Measurements from ENCODE around the gene GLP2R.

Gene GLP2R

GRCh38 chr17:9830711-9831110 is 5.0 kb downstream of the GLP2R start:
- DNase-seq (ENCODE audit: low read depth) = no peak
- no peak overlapping the region for H3K4me3 ChIP-seq (ENCODE audit: control insufficient read depth, low read depth, low read length)
- TF ChIP-seq CTCF (conservative IDR thresholded peaks at IDR 0.05; ENCODE audit: control insufficient read depth, insufficient read depth, low read depth, low read length) = no peak

DNA sequence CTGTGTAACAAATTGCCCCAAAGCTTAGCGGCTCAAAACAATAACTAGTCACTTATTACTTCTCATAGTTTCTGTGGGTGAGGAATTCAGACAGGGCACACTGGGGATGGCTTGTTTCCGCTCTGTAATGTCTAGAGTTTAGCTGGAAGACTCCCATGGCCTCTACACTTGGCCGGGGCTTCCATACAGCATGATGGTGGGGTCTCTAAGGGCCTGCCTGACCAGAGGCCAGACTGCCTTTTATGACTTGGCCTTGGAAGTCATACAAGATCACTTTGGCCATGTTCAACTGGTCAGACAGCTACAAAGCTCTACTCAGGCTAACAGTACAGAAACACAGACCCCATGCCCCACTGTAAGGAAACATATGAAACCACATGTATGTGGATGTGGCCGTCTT is 8.2 kb downstream of the GLP2R start:
- TF ChIP-seq CTCF (conservative IDR thresholded peaks at IDR 0.05; ENCODE audit: control insufficient read depth, insufficient read depth, low read depth, low read length) = no peak
- no peak for DNase-seq (ENCODE audit: low read depth)
- no peak overlapping the region for H3K4me3 ChIP-seq (ENCODE audit: control insufficient read depth, low read depth, low read length)

GRCh38 chr17:9837551-9838471 is 12.1 kb downstream of the GLP2R start:
- no peak overlapping the region for H3K4me3 ChIP-seq (ENCODE audit: control insufficient read depth, low read depth, low read length)
- TF ChIP-seq CTCF (conservative IDR thresholded peaks at IDR 0.05; ENCODE audit: control insufficient read depth, insufficient read depth, low read depth, low read length) = no peak
- peak; percentile 96 for DNase-seq (ENCODE audit: low read depth)

GRCh38 chr17:9839433-9839832 is 13.7 kb downstream of the GLP2R start:
- peak; percentile 14 for TF ChIP-seq CTCF (conservative IDR thresholded peaks at IDR 0.05; ENCODE audit: control insufficient read depth, insufficient read depth, low read depth, low read length)
- peak; percentile 23 for DNase-seq (ENCODE audit: low read depth)
- H3K4me3 ChIP-seq (ENCODE audit: control insufficient read depth, low read depth, low read length) = no peak overlapping the region

DNA sequence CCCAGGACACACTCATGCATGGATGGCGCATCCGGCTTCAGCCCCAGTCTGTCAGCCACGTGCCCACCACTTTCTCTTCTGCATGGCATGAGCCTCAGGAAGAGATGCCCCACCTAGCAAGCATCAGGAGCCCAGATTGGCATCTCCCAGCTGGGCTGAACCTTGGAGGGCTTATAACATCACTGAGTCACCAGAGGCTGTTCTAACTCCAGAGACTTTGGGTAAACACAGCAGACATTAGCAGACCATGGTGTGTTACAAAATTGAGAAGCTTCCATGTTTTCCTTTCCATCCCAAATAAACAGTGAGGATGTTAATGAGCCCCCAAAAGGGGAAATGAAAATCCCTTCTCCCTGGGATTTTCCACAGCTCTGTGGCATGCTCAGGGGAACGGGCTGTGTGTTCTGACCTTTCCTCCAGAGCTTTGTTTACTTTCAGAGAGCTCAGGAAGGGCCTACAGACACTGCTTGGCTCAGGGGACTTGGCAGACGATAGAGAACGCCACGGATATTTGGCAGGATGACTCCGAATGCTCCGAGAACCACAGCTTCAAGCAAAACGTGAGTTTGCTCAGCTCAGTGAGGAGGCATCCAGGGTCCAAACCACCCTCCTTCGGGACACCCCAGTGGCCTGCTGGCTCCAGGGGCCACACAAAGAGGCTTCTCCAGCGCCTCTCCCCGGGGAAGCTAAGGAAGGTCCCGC is 16.5 kb downstream of the GLP2R start:
- no peak overlapping the region for H3K4me3 ChIP-seq (ENCODE audit: control insufficient read depth, low read depth, low read length)
- DNase-seq (ENCODE audit: low read depth) = peak; percentile 80
- no peak for TF ChIP-seq CTCF (conservative IDR thresholded peaks at IDR 0.05; ENCODE audit: control insufficient read depth, insufficient read depth, low read depth, low read length)

DNA sequence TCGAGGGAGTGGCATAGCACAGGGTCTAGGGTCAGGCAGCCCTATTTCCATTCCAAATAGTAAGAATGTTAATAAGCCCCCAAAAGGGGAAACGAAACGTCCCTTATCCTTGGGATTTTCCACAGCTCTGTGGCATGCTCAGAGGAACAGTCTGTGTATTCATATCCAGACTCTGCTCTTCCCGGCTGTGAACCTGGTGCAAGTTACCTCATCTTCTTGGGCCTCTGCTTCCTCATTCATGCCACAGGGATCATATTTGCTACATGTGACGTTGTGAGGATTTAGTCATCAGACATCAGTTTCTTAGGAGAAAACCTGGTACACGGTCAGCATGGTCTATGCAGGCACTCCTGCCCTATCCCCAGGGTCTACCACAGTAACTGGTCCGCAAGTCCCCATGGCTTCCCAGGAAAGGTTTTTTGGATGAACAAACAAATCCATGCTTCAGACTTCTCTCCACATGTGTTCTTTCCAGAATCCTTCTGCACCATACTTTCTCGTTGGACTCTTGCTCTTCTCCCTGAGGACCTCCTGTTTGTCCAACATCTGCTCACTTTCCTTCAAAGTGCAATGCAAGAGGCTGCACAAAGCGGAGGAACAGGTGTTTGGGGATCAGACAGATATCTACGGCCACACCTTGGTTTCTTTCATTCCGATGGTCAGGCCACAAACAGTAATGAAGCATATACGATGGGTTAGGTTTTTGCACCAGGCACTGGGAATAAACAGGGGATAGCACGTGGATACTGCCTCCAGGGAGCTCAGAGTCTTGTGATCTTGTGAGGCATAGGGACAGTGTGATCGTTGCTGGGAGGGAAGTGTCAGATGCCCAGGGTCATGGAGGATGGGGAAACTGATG is 17.7 kb downstream of the GLP2R start:
- DNase-seq (ENCODE audit: low read depth) = peak; percentile 26
- no peak overlapping the region for H3K4me3 ChIP-seq (ENCODE audit: control insufficient read depth, low read depth, low read length)
- no peak for TF ChIP-seq CTCF (conservative IDR thresholded peaks at IDR 0.05; ENCODE audit: control insufficient read depth, insufficient read depth, low read depth, low read length)
